Brain microvascular endothelial cell (primary cell): ENCODE data around the gene ZNF749.

Source experiments
- DNase-seq: peaks from one replicate; pipeline ENCODE4 v3.0.0-alpha.2; 2020
- H3K27ac ChIP-seq: fragments of 250-450 bp; sonication (Bioruptor Pico); 2 replicates; pipeline ENCODE4 v1.5.1; 2020; ENCODE audit warnings: mild to moderate bottlenecking, moderate library complexity
- H3K27me3 ChIP-seq: fragments of 250-450 bp; sonication (Bioruptor Pico); replicated peaks from 2 replicates; pipeline ENCODE4 v1.5.1; 2020; ENCODE audit warnings: mild to moderate bottlenecking
- H3K36me3 ChIP-seq: fragments of 250-450 bp; sonication (Bioruptor Pico); replicated peaks from 2 replicates; pipeline ENCODE4 v1.5.1; 2020; ENCODE audit warnings: mild to moderate bottlenecking
- H3K4me3 ChIP-seq: 2 replicates; pipeline ENCODE4 v1.5.1; 2011; ENCODE audit warnings: low read depth, mild to moderate bottlenecking, control low read depth, low read length, moderate library complexity
- CTCF ChIP-seq: IDR thresholded peaks from 2 replicates; pipeline ENCODE4 v1.5.1; 2011; ENCODE audit warnings: low read depth, mild to moderate bottlenecking, moderate library complexity, low read length, control low read depth, inconsistent platforms; ENCODE audit errors: missing control alignments
- in situ Hi-C: cut with HindIII; loops from 2 replicates; pipeline ENCODE4 v1.10.0; 2017; ENCODE audit warnings: low sequenced_read_pairs, low pct_ligation_motif_present

Gene ZNF749

GRCh38 chr19:57434386-57435061 lies 601 bp upstream of the ZNF749 start:
- DNase-seq, result no peak
- H3K27ac ChIP-seq, result peak overlapping the region; percentile 51
- no peak for TF ChIP-seq CTCF
- peaks cover 2% of the 10 kb centered on the region for H3K36me3 ChIP-seq
- H3K27me3 ChIP-seq, result no peaks in the 10 kb centered on the region
- in situ Hi-C loops, result no loop called here
- peak overlapping the region; percentile 83 for H3K4me3 ChIP-seq

GRCh38 chr19:57436417-57436816 lies 1.3 kb downstream of the ZNF749 start:
- no peak for DNase-seq
- Histone ChIP-seq H3K4me3 (peak overlapping the region; percentile 83), H3K27me3 (no peaks in the 10 kb centered on the region), H3K27ac (no peak overlapping the region), H3K36me3 (peaks cover 2% of the 10 kb centered on the region)
- in situ Hi-C loops, result no loop called here
- TF ChIP-seq CTCF, result no peak

GRCh38 chr19:57437931-57438330 lies 2.8 kb downstream of the ZNF749 start:
- no peaks in the 10 kb centered on the region for H3K27me3 ChIP-seq
- no peak overlapping the region for H3K27ac ChIP-seq
- no peak overlapping the region for H3K4me3 ChIP-seq
- peaks cover 5% of the 10 kb centered on the region for H3K36me3 ChIP-seq
- in situ Hi-C loops, result no loop called here
- no peak for TF ChIP-seq CTCF
- DNase-seq, result peak; percentile 4

- no peak overlapping the region for H3K4me3 ChIP-seq
- DNase-seq, result no peak
- H3K27me3 ChIP-seq, result no peaks in the 10 kb centered on the region
- H3K27ac ChIP-seq, result no peak overlapping the region
- in situ Hi-C loops, result no loop called here
- TF ChIP-seq CTCF, result no peak
- H3K36me3 ChIP-seq, result peaks cover 15% of the 10 kb centered on the region
Observed at GRCh38 chr19:57438925-57439324, 3.8 kb downstream of the ZNF749 start.

GRCh38 chr19:57441979-57442752 lies 7.0 kb downstream of the ZNF749 start:
- peaks cover 29% of the 10 kb centered on the region for H3K36me3 ChIP-seq

More at GRCh38 chr19:57441979-57442752, 7.0 kb downstream of the ZNF749 start:
- DNase-seq, result no peak
- no peak for TF ChIP-seq CTCF
- no peak overlapping the region for H3K27ac ChIP-seq
- no peaks in the 10 kb centered on the region for H3K27me3 ChIP-seq
- in situ Hi-C loops, result no loop called here
- H3K4me3 ChIP-seq, result no peak overlapping the region
